ENCODE results near the gene TNFRSF13B. TPM values are rescaled to one million over a fixed set of nuclear protein-coding genes. Genes with fewer than 3 reads are reported as not detected.

TNFRSF13B gene
- total RNA-seq, 1 donor from 2014 or later, result not detected

DNA sequence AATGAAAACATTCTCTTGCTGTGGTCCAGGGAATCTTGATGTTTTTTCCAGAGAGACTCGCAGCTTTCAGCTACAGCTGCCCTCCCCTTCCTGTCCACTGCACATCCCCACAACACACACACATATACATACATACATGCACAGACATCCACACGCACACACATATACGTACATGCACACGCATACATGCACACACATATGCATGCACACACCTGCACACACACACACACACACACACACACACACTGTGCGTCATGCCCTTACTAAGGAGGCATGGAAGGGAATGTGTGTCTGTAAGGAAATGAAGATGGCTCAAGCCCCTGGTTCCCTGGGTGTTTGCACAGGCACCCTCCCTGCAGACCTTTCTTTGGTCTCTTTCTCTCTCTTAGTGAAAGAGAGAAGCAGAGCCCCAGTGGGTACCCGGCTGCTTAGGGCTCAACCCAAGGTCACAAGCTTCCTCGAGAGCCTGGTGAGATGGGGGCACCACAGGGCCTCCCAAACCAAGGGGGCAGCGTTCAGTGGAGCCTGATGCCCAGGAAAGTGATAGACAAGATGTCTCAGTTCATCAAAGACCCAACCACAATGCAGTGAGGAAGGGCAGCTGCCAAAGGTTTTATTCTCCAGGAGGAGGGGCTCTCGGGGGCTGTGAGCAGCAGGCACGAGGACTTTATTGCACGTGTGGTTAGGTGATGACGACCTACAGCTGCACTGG, 33.3 kb downstream of the TNFRSF13B start:
- TF ChIP-seq, protein P1, sequence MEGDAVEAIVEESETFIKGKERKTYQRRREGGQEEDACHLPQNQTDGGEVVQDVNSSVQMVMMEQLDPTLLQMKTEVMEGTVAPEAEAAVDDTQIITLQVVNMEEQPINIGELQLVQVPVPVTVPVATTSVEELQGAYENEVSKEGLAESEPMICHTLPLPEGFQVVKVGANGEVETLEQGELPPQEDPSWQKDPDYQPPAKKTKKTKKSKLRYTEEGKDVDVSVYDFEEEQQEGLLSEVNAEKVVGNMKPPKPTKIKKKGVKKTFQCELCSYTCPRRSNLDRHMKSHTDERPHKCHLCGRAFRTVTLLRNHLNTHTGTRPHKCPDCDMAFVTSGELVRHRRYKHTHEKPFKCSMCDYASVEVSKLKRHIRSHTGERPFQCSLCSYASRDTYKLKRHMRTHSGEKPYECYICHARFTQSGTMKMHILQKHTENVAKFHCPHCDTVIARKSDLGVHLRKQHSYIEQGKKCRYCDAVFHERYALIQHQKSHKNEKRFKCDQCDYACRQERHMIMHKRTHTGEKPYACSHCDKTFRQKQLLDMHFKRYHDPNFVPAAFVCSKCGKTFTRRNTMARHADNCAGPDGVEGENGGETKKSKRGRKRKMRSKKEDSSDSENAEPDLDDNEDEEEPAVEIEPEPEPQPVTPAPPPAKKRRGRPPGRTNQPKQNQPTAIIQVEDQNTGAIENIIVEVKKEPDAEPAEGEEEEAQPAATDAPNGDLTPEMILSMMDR (IDR thresholded peaks at IDR 0.05; ENCODE audit: unreplicated experiment), result no peak
- Mint-ChIP-seq H3K4me1 (ENCODE audit: unreplicated experiment) (peaks cover 11% of the 10 kb centered on the region), H3K9me3 (ENCODE audit: unreplicated experiment) (no peaks in the 10 kb centered on the region), H3K27me3 (ENCODE audit: unreplicated experiment) (peaks cover 4% of the 10 kb centered on the region), H3K36me3 (ENCODE audit: low read depth, unreplicated experiment) (no peaks in the 10 kb centered on the region), H3K4me3 (ENCODE audit: unreplicated experiment) (no peak overlapping the region), H3K27ac (ENCODE audit: unreplicated experiment) (no peak overlapping the region)
- DNase-seq (ENCODE audit: low spot score), result no peak

DNA sequence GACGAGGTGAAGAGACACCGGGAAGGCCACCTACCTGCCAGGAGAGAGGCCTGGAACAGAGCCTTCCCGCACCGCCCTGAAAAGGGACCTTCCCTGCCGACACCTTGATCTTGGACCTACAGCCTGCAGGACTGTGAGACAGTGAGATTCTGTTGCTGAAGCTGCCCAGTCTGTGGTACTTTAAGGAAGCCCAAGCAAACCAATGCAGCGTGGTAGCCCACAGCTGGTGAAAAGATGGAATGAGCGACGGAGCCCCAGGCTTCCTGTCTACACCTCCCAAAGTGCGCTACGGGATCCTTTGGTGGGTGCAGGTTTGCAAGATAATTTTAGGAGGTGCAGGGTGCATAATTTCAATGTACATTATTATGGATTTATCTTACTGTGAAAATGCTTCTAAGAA, 33.9 kb downstream of the TNFRSF13B start:
- peaks cover 11% of the 10 kb centered on the region for H3K4me1 Mint-ChIP-seq (ENCODE audit: unreplicated experiment)
- TF ChIP-seq, protein P1 (IDR thresholded peaks at IDR 0.05; ENCODE audit: unreplicated experiment), result no peak
- DNase-seq (ENCODE audit: low spot score), result no peak
- no peak overlapping the region for H3K27ac Mint-ChIP-seq (ENCODE audit: unreplicated experiment)
- no peaks in the 10 kb centered on the region for H3K9me3 Mint-ChIP-seq (ENCODE audit: unreplicated experiment)
- no peaks in the 10 kb centered on the region for H3K36me3 Mint-ChIP-seq (ENCODE audit: low read depth, unreplicated experiment)
- peaks cover 5% of the 10 kb centered on the region for H3K27me3 Mint-ChIP-seq (ENCODE audit: unreplicated experiment)
- H3K4me3 Mint-ChIP-seq (ENCODE audit: unreplicated experiment), result no peak overlapping the region

DNA sequence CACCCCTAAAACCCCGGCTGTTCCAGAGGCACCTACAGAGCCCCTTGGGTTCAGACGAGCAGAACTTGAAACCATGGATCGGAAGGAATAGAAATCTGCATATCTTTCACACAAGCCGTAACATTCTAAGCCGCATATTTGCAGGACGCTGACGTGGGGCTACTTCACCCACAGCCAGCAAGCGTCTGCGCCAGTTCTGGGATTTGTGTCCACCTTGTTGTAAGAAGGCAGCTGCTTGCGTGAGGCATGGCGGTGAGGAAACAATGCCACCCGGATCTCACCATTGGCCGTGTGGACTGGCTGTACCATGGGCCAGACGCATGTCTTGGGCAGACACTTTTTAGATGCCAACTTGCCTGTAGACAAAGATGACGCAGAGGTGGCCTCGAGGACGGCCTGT, 34.5 kb downstream of the TNFRSF13B start:
- Mint-ChIP-seq H3K9me3 (ENCODE audit: unreplicated experiment) (no peaks in the 10 kb centered on the region), H3K36me3 (ENCODE audit: low read depth, unreplicated experiment) (no peaks in the 10 kb centered on the region), H3K27ac (ENCODE audit: unreplicated experiment) (no peak overlapping the region), H3K4me1 (ENCODE audit: unreplicated experiment) (peaks cover 11% of the 10 kb centered on the region), H3K4me3 (ENCODE audit: unreplicated experiment) (no peak overlapping the region), H3K27me3 (ENCODE audit: unreplicated experiment) (peaks cover 6% of the 10 kb centered on the region)
- TF ChIP-seq, protein P1 (IDR thresholded peaks at IDR 0.05; ENCODE audit: unreplicated experiment), result no peak
- DNase-seq (ENCODE audit: low spot score), result no peak

DNA sequence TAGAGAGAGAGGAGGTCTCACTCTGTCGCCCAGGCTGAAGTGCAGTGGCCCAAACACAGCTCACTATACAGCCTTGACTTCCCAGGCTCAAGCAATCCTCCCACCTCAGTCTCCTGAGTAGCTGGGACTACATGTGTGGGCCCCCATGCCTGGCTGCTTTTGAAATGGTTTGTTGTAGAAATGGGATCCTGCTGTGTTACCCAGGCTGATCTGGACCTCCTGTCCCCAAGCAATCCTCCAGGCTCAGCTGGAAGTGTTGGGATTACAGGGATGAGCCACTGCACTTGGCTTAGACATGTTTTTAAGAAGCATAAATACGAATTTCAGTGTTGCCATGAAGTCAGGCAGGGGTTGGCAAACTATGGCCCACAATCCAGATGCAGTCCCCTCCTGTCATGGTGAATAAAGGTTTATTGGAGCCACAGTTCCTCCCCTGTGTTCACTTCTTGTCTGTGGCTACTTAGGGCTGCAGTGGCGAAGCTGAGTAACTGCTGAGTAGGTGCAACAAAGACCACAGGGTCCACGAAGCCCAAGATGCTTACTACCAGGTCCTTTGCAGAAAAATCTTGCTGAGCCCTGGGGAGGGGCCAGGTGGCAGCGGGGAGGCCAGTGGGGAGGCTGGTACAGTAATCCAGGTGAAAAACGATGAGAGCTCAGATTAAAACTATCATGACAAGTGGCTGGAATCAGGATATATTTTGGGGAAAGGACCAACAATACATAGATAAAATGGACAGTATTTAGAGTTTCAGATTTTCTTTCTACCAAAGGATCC, 35.2 kb downstream of the TNFRSF13B start:
- H3K27ac Mint-ChIP-seq (ENCODE audit: unreplicated experiment), result no peak overlapping the region
- peaks cover 11% of the 10 kb centered on the region for H3K4me1 Mint-ChIP-seq (ENCODE audit: unreplicated experiment)
- no peaks in the 10 kb centered on the region for H3K9me3 Mint-ChIP-seq (ENCODE audit: unreplicated experiment)
- peaks cover 6% of the 10 kb centered on the region for H3K27me3 Mint-ChIP-seq (ENCODE audit: unreplicated experiment)
- no peak overlapping the region for H3K4me3 Mint-ChIP-seq (ENCODE audit: unreplicated experiment)
- no peak for DNase-seq (ENCODE audit: low spot score)
- TF ChIP-seq, protein P1 (IDR thresholded peaks at IDR 0.05; ENCODE audit: unreplicated experiment), result no peak
- no peaks in the 10 kb centered on the region for H3K36me3 Mint-ChIP-seq (ENCODE audit: low read depth, unreplicated experiment)

DNA sequence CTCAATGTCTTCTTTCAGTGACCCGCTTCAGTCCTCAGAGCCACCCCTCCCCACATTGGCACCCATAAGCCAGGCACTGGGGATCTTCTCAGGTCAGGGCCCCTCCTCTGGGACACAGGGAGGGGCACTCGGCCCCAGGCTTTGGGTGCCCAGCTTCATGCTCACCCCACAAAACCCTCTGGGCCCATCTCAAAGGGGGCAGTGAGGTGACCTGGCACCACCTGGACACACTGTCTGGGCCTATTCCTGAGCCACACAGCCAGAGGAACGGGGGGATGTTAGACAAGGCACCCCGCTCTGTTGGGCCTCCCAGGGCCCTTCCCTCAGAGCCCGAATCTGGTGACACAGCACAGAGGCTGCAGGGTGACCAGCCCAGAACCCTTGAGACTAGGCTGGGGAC, 36.1 kb downstream of the TNFRSF13B start:
- Mint-ChIP-seq H3K4me1 (ENCODE audit: unreplicated experiment) (peaks cover 11% of the 10 kb centered on the region), H3K4me3 (ENCODE audit: unreplicated experiment) (no peak overlapping the region), H3K27ac (ENCODE audit: unreplicated experiment) (no peak overlapping the region), H3K27me3 (ENCODE audit: unreplicated experiment) (peaks cover 6% of the 10 kb centered on the region), H3K36me3 (ENCODE audit: low read depth, unreplicated experiment) (no peaks in the 10 kb centered on the region), H3K9me3 (ENCODE audit: unreplicated experiment) (no peaks in the 10 kb centered on the region)
- TF ChIP-seq, protein P1 (IDR thresholded peaks at IDR 0.05; ENCODE audit: unreplicated experiment), result no peak
- DNase-seq (ENCODE audit: low spot score), result no peak

Measured in endothelial cell (in vitro differentiated cells).